CD4-positive, alpha-beta T cell (primary cell): ENCODE data around the gene CCDC27. TPM values are rescaled to one million over a fixed set of nuclear protein-coding genes. Genes with fewer than 3 reads are reported as not detected.

Source experiments
- ATAC-seq: fragments of 200-7000 bp; cut with Tn5 transposase; one replicate; pipeline ENCODE4 v1.10.0; 2022; ENCODE audit warnings: mild to moderate bottlenecking; ENCODE audit not compliant: poor library complexity
- CTCF ChIA-PET: fragments of 350-600 bp; sonication (Branson Sonifier 250); formaldehyde crosslinking; loops from one replicate; lab custom pipeline; 2021; ENCODE audit warnings: antibody characterized with exemption, inconsistent platforms; lab: Charles Lee
- POLR2A ChIA-PET: fragments of 350-600 bp; sonication (Branson Sonifier 250); formaldehyde crosslinking; loops from one replicate; lab custom pipeline; 2021; ENCODE audit warnings: antibody characterized with exemption, inconsistent platforms; lab: Charles Lee
- DNase-seq, 14 experiments: peaks; one replicate each; pipeline ENCODE4 v3.0.0-alpha.2; 2013 to 2020; ENCODE audit warnings: mixed read lengths in 2 of 14
- H3K27ac ChIP-seq, 2 donors: one replicate each; pipeline versions ENCODE4 v1.5.1 to v1.7.0; 2013; ENCODE audit warnings: low read length in 2 of 2, low read depth in 1 of 2, mild to moderate bottlenecking in 1 of 2
- H3K27me3 ChIP-seq, 2 experiments: 1 replicate in 1 of 2; 2 replicates in 1 of 2; pipeline versions ENCODE4 v1.6.1 to v1.7.0; 2013; ENCODE audit warnings: low read length in 2 of 2, control low read depth in 1 of 2, mild to moderate bottlenecking in 1 of 2, moderate library complexity in 1 of 2; ENCODE audit not compliant: insufficient read depth in 2 of 2, control insufficient read depth in 1 of 2
- H3K36me3 ChIP-seq: one replicate; pipeline ENCODE4 v1.6.1; 2013; ENCODE audit warnings: low read length, control low read depth; ENCODE audit not compliant: insufficient read depth
- H3K4me1 ChIP-seq: one replicate; pipeline ENCODE4 v1.6.1; 2013; ENCODE audit warnings: low read length, control low read depth; ENCODE audit not compliant: insufficient read depth
- H3K4me3 ChIP-seq: one replicate; pipeline ENCODE4 v1.5.1; 2013; ENCODE audit warnings: mild to moderate bottlenecking, low read length, moderate library complexity
- H3K9me3 ChIP-seq, 2 experiments: 1 replicate in 1 of 2; 2 replicates in 1 of 2; pipeline versions ENCODE4 v1.6.1 to v1.7.0; 2013; ENCODE audit warnings: low read length in 2 of 2, mild to moderate bottlenecking in 2 of 2, control low read depth in 1 of 2, moderate library complexity in 1 of 2; ENCODE audit not compliant: control insufficient read depth in 1 of 2, insufficient read depth in 1 of 2
- H3K27ac Mint-ChIP-seq: one replicate; pipeline ENCODE4 v1.8.0; 2020; ENCODE audit warnings: mixed read lengths
- H3K27me3 Mint-ChIP-seq: one replicate; pipeline ENCODE4 v1.8.0; 2021; ENCODE audit warnings: mixed read lengths
- H3K36me3 Mint-ChIP-seq: one replicate; pipeline ENCODE4 v1.8.0; 2021; ENCODE audit warnings: low read depth, mixed read lengths
- H3K4me1 Mint-ChIP-seq: one replicate; pipeline ENCODE4 v1.8.0; 2021; ENCODE audit warnings: low read depth, mixed read lengths
- H3K4me3 Mint-ChIP-seq: one replicate; pipeline ENCODE4 v1.8.0; 2020; ENCODE audit warnings: mild to moderate bottlenecking, mixed read lengths
- H3K9me3 Mint-ChIP-seq: one replicate; pipeline ENCODE4 v1.8.0; 2020; ENCODE audit warnings: mixed read lengths
- CTCF ChIP-seq: fragments of 200-600 bp; IDR thresholded peaks from one replicate; pipeline ENCODE4 v1.8.0; 2022; ENCODE audit warnings: antibody characterized with exemption, mild to moderate bottlenecking
- intact Hi-C, 2 experiments: fragments of 100-400 bp; cut with DNase I in 1 of 2; cut with micrococcal nuclease in 1 of 2; formaldehyde crosslinking; loops; one replicate each; pipeline versions ENCODE4 v1.15.1 to v1.9.0; 2023 to 2025; cut with DNase I, micrococcal nuclease
- total RNA-seq, 174 experiments: library from RNA in 2 of 174; stranded (reverse) in 2 of 174; gene quantifications; one replicate each; pipeline ENCODE4 v1.2.3 and lab custom pipeline; 2021 to 2026

The CCDC27 gene
- total RNA-seq, 2 experiments from 2014 or later: not detected

GRCh38 chr1:3820316-3820715 lies 68.1 kb downstream of the CCDC27 start:
- POLR2A ChIA-PET: no interaction called here

DNA sequence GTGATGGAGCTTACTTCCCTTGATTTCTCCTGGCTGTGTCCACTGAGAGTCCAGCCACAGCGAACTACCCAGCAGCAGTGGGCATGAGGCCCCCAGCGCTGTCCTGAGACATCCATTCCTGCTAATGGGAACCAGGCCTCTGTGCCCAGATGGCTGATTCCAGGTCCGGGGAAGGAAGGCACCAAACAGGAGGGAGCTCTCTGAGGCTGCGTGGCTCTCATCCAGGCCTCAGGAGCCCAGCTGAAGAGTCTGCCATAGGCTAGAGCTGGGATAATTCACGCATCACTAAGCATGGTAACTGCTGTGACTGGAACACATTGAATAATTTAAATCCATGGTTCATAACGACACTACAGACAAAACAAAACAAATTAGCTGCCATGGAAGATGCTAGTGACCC lies 68.8 kb downstream of the CCDC27 start:
- H3K4me3 ChIP-seq: no peak overlapping the region
- peaks cover 53% of the 10 kb centered on the region for H3K36me3 ChIP-seq
- no peaks in the 10 kb centered on the region for H3K4me1 Mint-ChIP-seq
- no peaks in the 10 kb centered on the region for H3K27me3 ChIP-seq
- intact Hi-C loops: no loop called here
- DNase-seq (no peak), ATAC-seq (no peak)
- POLR2A ChIA-PET: no interaction called here
- no peak overlapping the region for H3K27ac Mint-ChIP-seq
- CTCF ChIA-PET: no interaction called here
- H3K4me1 ChIP-seq: no peaks in the 10 kb centered on the region
- no peak for TF ChIP-seq CTCF
- no peak overlapping the region for H3K27ac ChIP-seq
- H3K9me3 ChIP-seq: peaks cover 0 to 5% of the 10 kb centered on the region in 2 experiments
- H3K9me3 Mint-ChIP-seq: no peaks in the 10 kb centered on the region
- H3K27me3 Mint-ChIP-seq: no peaks in the 10 kb centered on the region
- no peak overlapping the region for H3K4me3 Mint-ChIP-seq
- peaks cover 61% of the 10 kb centered on the region for H3K36me3 Mint-ChIP-seq

More at GRCh38 chr1:3820316-3820715, 68.1 kb downstream of the CCDC27 start:
- H3K4me1 Mint-ChIP-seq: no peaks in the 10 kb centered on the region
- no peak overlapping the region for H3K4me3 Mint-ChIP-seq
- no peak for DNase-seq
- ATAC-seq: no peak
- no peak overlapping the region for H3K27ac ChIP-seq
- no peaks in the 10 kb centered on the region for H3K4me1 ChIP-seq
- H3K4me3 ChIP-seq: no peak overlapping the region
- H3K27me3 ChIP-seq: no peaks in the 10 kb centered on the region
- CTCF ChIA-PET: no interaction called here
- H3K9me3 Mint-ChIP-seq: no peaks in the 10 kb centered on the region
- H3K27me3 Mint-ChIP-seq: no peaks in the 10 kb centered on the region
- intact Hi-C loops: no loop called here
- no peak overlapping the region for H3K27ac Mint-ChIP-seq
- peaks cover 0 to 5% of the 10 kb centered on the region in 2 experiments for H3K9me3 ChIP-seq
- H3K36me3 Mint-ChIP-seq: peaks cover 61% of the 10 kb centered on the region
- H3K36me3 ChIP-seq: peaks cover 52% of the 10 kb centered on the region
- no peak for TF ChIP-seq CTCF

Other genes starting within 250 kb of the CCDC27 start
- gene MEGF6, start 140.9 kb upstream of the CCDC27 start, total RNA-seq: 10 to 100 TPM; 57.5 to 62.2 TPM
- gene TPRG1L, start 127.4 kb upstream of the CCDC27 start, total RNA-seq: 10 to 100 TPM; 46.5 to 48.3 TPM
- 10 to 100 TPM; 22.3 to 22.7 TPM for gene WRAP73, start 102.3 kb upstream of the CCDC27 start, total RNA-seq
- not detected for gene TP73, start 99.9 kb upstream of the CCDC27 start, total RNA-seq
- 1 to 10 TPM; 1.8 to 2.6 TPM for gene SMIM1, start 20.3 kb downstream of the CCDC27 start, total RNA-seq
- gene LRRC47, start 44.0 kb downstream of the CCDC27 start, total RNA-seq: 10 to 100 TPM; 30.1 to 32.0 TPM
- 10 to 100 TPM; 16.6 to 20.5 TPM for gene CEP104, start 104.8 kb downstream of the CCDC27 start, total RNA-seq
- 1 to 10 TPM; 6.7 to 6.8 TPM for gene DFFB, start 105.0 kb downstream of the CCDC27 start, total RNA-seq
- gene C1orf174, start 147.8 kb downstream of the CCDC27 start, total RNA-seq: 10 to 100 TPM; 16.8 to 18.5 TPM